GM23338 (cell line): ENCODE results near the gene MEI1.

Source experiments
- POLR2AphosphoS5 ChIP-seq: IDR thresholded peaks from 2 replicates; pipeline ENCODE4 v1.6.1; 2016; ENCODE audit warnings: antibody characterized with exemption, low read depth
- REST ChIP-seq: IDR thresholded peaks from one replicate; pipeline ENCODE4 v1.6.1; 2018; ENCODE audit warnings: antibody characterized with exemption; ENCODE audit not compliant: unreplicated experiment
- TF ChIP-seq, protein P1 (sequence below), 2 experiments: fragments of 200-600 bp in 1 of 2; sonication (generic) in 1 of 2; conservative IDR thresholded peaks; 2 replicates each; pipeline versions ENCODE4 v1.5.1 to v1.6.1; 2016 to 2017; ENCODE audit warnings: antibody characterized with exemption in 2 of 2, low read depth in 2 of 2, mild to moderate bottlenecking in 2 of 2, moderate library complexity in 1 of 2

DNA sequence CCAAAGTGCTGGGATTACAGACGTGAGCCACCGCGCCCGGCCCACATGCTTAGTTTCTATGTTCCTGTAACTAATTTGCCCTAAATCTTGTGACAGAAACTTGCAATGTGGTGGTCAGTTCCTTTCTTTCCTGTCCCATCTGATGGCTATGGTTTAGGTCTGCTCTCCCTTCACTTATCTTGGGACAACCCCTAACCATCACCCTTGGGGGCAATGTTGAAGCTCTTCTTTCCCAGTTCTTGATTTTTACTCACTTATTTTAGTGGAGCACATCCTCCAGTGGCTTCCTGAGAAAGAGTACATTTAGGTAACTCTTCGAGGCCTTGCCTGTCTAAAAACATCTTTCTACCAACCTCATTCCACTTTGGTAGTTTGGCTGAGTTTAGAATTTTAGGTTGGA lies 140.9 kb downstream of the MEI1 start:
- TF ChIP-seq, protein P1, sequence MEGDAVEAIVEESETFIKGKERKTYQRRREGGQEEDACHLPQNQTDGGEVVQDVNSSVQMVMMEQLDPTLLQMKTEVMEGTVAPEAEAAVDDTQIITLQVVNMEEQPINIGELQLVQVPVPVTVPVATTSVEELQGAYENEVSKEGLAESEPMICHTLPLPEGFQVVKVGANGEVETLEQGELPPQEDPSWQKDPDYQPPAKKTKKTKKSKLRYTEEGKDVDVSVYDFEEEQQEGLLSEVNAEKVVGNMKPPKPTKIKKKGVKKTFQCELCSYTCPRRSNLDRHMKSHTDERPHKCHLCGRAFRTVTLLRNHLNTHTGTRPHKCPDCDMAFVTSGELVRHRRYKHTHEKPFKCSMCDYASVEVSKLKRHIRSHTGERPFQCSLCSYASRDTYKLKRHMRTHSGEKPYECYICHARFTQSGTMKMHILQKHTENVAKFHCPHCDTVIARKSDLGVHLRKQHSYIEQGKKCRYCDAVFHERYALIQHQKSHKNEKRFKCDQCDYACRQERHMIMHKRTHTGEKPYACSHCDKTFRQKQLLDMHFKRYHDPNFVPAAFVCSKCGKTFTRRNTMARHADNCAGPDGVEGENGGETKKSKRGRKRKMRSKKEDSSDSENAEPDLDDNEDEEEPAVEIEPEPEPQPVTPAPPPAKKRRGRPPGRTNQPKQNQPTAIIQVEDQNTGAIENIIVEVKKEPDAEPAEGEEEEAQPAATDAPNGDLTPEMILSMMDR (conservative IDR thresholded peaks at IDR 0.05; ENCODE audit: low read depth in 2 of 2): no peak
- TF ChIP-seq REST (no peak), POLR2AphosphoS5 (no peak)
